H1 (cell line): Measurements from ENCODE around the gene SLC13A4.

ENCODE experiments used
- ATF2 ChIP-seq: IDR thresholded peaks from 2 replicates; pipeline ENCODE4 v1.6.1; 2012; ENCODE audit warnings: low read length, inconsistent platforms
- CBX8 ChIP-seq: fragments of 300-800, 300-1000 bp; sonication (generic); IDR thresholded peaks from 2 replicates; pipeline ENCODE4 v1.7.1; 2016; ENCODE audit warnings: low read depth, low read length, borderline replicate concordance
- CEBPB ChIP-seq: IDR thresholded peaks from 2 replicates; pipeline ENCODE4 v1.6.1; 2012; ENCODE audit warnings: low read depth, low read length
- CTCF ChIP-seq, 3 experiments: IDR thresholded peaks; 1 replicate in 2 of 3; 2 replicates in 1 of 3; pipeline versions ENCODE4 v1.5.1 to v1.6.1; 2011; ENCODE audit warnings: low read length in 3 of 3, mild to moderate bottlenecking in 3 of 3, inconsistent platforms in 2 of 3, low read depth in 1 of 3, moderate library complexity in 1 of 3; ENCODE audit not compliant: insufficient read depth in 1 of 3; ENCODE audit errors: control extremely low read depth in 1 of 3
- EZH2 ChIP-seq: fragments of 200-600 bp; sonication (generic); IDR thresholded peaks from 2 replicates; pipeline ENCODE4 v1.7.1; 2012; ENCODE audit warnings: low read depth, mild to moderate bottlenecking, moderate library complexity, low read length, inconsistent platforms; ENCODE audit not compliant: severe bottlenecking
- GTF2F1 ChIP-seq: IDR thresholded peaks from 2 replicates; pipeline ENCODE4 v1.6.1; 2012; ENCODE audit warnings: low read depth, low read length, improper control_type of control experiment, borderline replicate concordance
- JUN ChIP-seq: IDR thresholded peaks from 2 replicates; pipeline ENCODE4 v1.6.1; 2011; ENCODE audit warnings: low read depth, mild to moderate bottlenecking, improper control_type of control experiment, low read length
- SIN3A ChIP-seq, 2 experiments: IDR thresholded peaks in 1 of 2; conservative IDR thresholded peaks in 1 of 2; 2 replicates each; pipeline ENCODE4 v1.6.1; 2011 to 2012; ENCODE audit warnings: low read length in 2 of 2, improper control_type of control experiment in 1 of 2, low read depth in 1 of 2, mild to moderate bottlenecking in 1 of 2
- SP2 ChIP-seq: IDR thresholded peaks from 2 replicates; pipeline ENCODE4 v1.6.1; 2012; ENCODE audit warnings: mild to moderate bottlenecking, low read length, inconsistent platforms
- TAF1 ChIP-seq: IDR thresholded peaks from 2 replicates; pipeline ENCODE4 v1.6.1; 2011; ENCODE audit warnings: mild to moderate bottlenecking, low read depth, low read length
- ZNF274 ChIP-seq: IDR thresholded peaks from 2 replicates; pipeline ENCODE4 v1.7.0; 2012; ENCODE audit warnings: low read length, borderline replicate concordance; ENCODE audit errors: extremely low read depth

- TF ChIP-seq CBX8: no peak
- TF ChIP-seq CTCF (IDR thresholded peaks at IDR 0.05; ENCODE audit: control extremely low read depth in 1 of 3, insufficient read depth in 1 of 3, low read depth in 1 of 3, low read length in 3 of 3): peak in 2 of 3 experiments; percentile 21 to 36; a peak in 2 of 4 replicates
- no peak for TF ChIP-seq TAF1
- no peak for TF ChIP-seq CEBPB
- no peak for TF ChIP-seq JUN
- TF ChIP-seq ZNF274: no peak
- no peak for TF ChIP-seq GTF2F1
- TF ChIP-seq ATF2: no peak
- TF ChIP-seq SIN3A (conservative IDR thresholded peaks at IDR 0.05 in 1 of 2, IDR thresholded peaks at IDR 0.05 in 1 of 2; ENCODE audit: low read depth in 1 of 2, low read length in 2 of 2): no peak
- TF ChIP-seq SP2: no peak
- no peak for TF ChIP-seq EZH2
These were observed 19.9 kb downstream of the SLC13A4 start for GRCh38 chr7:135708041-135708440.
